PC-9 (cell line): ENCODE results near the gene ATP10A.

Experiments used
- CTCF ChIP-seq: fragments of 200-600 bp; sonication (generic); conservative IDR thresholded peaks from 2 replicates; pipeline ENCODE4 v1.6.1; 2017; ENCODE audit warnings: mixed run types, antibody characterized with exemption, mild to moderate bottlenecking, moderate library complexity
- EZH2 ChIP-seq: fragments of 200-600 bp; sonication (generic); IDR thresholded peaks from 2 replicates; pipeline ENCODE4 v1.8.0; 2017; ENCODE audit warnings: antibody characterized with exemption, low read depth

DNA sequence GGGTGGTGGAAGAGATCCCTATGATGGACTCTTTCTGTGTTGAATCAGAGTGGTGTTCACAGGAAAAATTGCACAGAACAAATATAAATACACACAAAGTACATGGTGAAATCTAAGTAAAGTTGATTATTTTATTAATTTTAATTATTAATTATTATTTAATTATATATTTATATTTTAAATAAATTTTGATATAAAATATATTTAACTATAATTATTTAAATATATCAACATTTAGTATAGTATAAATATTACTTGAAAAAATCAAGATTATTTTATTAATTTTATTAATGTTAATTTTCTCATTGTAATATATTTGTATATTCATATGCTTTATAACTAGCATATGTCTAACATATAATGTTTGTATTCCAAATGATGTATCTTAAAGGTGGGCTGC lies 11.3 kb upstream of the ATP10A start:
- TF ChIP-seq CTCF (no peak), EZH2 (no peak)
